ENCODE measurements around the gene BCAT1. TPM values are rescaled to one million over a fixed set of nuclear protein-coding genes. Genes with fewer than 3 reads are reported as not detected.

BCAT1 gene
- total and polyA plus RNA-seq, 2 of the 8 experiments (the other 6 are each of a cell fraction or from before 2014, with no cell fraction given): 19.7 to 263 TPM

DNA sequence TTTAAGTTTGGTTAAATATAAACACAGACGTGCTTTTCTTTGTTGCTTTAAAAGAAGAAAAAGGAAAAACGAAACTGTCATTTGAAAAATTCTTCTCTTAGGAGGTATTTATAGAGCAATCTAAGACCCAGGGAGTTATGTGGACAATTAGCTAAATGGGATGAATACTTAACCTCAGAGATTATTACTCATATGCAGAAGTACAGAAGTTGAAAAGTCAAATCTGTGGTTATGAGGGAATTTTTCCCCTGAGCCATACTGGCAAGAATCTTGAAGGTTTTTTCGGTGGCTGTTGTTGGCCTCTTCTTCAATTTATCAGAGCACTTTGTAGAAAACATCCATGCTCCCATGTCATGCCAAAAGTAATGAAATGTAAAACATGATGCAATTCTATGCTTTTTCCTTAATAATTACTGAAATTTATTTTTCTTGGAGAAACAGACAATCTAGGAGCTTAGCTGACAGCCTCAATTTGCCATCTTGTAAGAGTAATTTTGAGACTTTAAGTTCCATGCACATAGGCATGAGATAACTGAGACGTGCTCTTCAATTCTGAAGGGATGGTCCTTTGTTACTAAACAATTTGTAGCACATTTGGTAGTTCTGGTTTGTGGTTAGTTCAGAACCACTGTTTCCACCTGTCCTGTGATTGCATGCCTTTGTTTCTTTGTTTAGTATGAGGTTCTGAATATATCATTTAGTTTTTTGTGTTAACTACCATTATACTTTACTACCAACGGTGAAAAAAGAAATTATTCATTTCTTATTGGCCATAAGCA is 126.6 kb downstream of the BCAT1 start:
- H3K9ac ChIP-seq (replicated peaks in 1 of 4; ENCODE audit: extremely low read depth in 1 of 4, low read depth in 3 of 4, low read length in 3 of 4): no peak overlapping the region
- no peak overlapping the region for H2BK120ac ChIP-seq (replicated peaks; ENCODE audit: low read depth, low read length)
- H3K79me2 ChIP-seq (ENCODE audit: control insufficient read depth in 1 of 2, insufficient read depth in 2 of 2, low read length in 2 of 2): no peaks in the 10 kb centered on the region
- H3K4me2 ChIP-seq (ENCODE audit: insufficient read depth in 1 of 2, low read depth in 2 of 2, low read length in 2 of 2): no peak overlapping the region
- DNase-seq (ENCODE audit: low read depth in 1 of 2, low spot score in 2 of 2) (no peak), FAIRE-seq (peak; percentile 48)
- no peak overlapping the region for H2BK15ac ChIP-seq (ENCODE audit: low read length)
- 87% methylated on average over 5 of the region's 5 CpGs; no CpG with 5 or more reads in 1 of the 2 experiments for WGBS, 2 experiments (ENCODE audit: extremely low coverage in 1 of 2, insufficient coverage in 1 of 2, insufficient read length in 1 of 2, insufficient replicate concordance in 2 of 2, low coverage in 1 of 2, low lambda C conversion rate in 2 of 2, missing lambda C conversion rate in 1 of 2)
- no peaks in the 10 kb centered on the region for H3K23me2 ChIP-seq (ENCODE audit: low read depth, low read length)
- no peak overlapping the region for H2BK12ac ChIP-seq (ENCODE audit: low read depth, low read length)
- H3K18ac ChIP-seq (ENCODE audit: extremely low read depth, low read length): no peak overlapping the region
- no peak overlapping the region for H2AFZ ChIP-seq (ENCODE audit: low read length)
- no peak overlapping the region for H4K8ac ChIP-seq (ENCODE audit: extremely low read depth, insufficient read depth, low read length)
- ChIA-PET CTCF (ENCODE audit: partially characterized antibody) (no interaction called here), POLR2A (ENCODE audit: partially characterized antibody) (interaction anchor here (0.6 kb wide), 1 partner anchor 13 kb away, joined by 3 read pairs; no protein-coding TSS in a partner anchor)
- H4K5ac ChIP-seq (ENCODE audit: insufficient read length, low read depth, low read length): no peak overlapping the region
- no peak overlapping the region for H3K23ac ChIP-seq (ENCODE audit: insufficient read length)
- no peaks in the 10 kb centered on the region for H3K9me3 ChIP-seq (ENCODE audit: insufficient read depth in 2 of 2, low read depth in 1 of 2, low read length in 1 of 2)
- H3K4ac ChIP-seq (replicated peaks; ENCODE audit: insufficient read length, low read depth, low read length): no peak overlapping the region
- no peaks in the 10 kb centered on the region for H3K79me1 ChIP-seq (ENCODE audit: low read depth, low read length)
- no peak overlapping the region for H2BK5ac ChIP-seq (ENCODE audit: low read depth, low read length)
- H3K27me3 ChIP-seq (replicated peaks in 1 of 4; ENCODE audit: control insufficient read depth in 3 of 4, extremely low read depth in 1 of 4, insufficient read depth in 3 of 4, low read length in 3 of 4): no peaks in the 10 kb centered on the region
- H3K36me3 ChIP-seq (ENCODE audit: control insufficient read depth in 2 of 4, insufficient read depth in 4 of 4, low read length in 3 of 4): peaks cover 6 to 75% (median 30%) of the 10 kb centered on the region in 4 experiments; a peak in 7 of 8 replicates
- no peak overlapping the region for H3K4me3 ChIP-seq (ENCODE audit: extremely low read depth in 1 of 4, insufficient read depth in 2 of 4, low read depth in 3 of 4, low read length in 4 of 4)
- peaks cover 0 to 1% of the 10 kb centered on the region in 2 experiments for H4K20me1 ChIP-seq (replicated peaks in 1 of 2; ENCODE audit: control insufficient read depth in 1 of 2, insufficient read depth in 2 of 2, low read length in 2 of 2)
- no peak overlapping the region for H3K56ac ChIP-seq (replicated peaks; ENCODE audit: insufficient read length, low read depth, low read length)
- H3K4me1 ChIP-seq (replicated peaks in 1 of 4; ENCODE audit: control insufficient read depth in 3 of 4, insufficient read depth in 4 of 4, low read length in 3 of 4): no peaks in the 10 kb centered on the region
- H4K91ac ChIP-seq (replicated peaks; ENCODE audit: insufficient read length, low read length): no peak overlapping the region
- no peak overlapping the region for H3K14ac ChIP-seq (ENCODE audit: insufficient read length)
- no peak overlapping the region for H2AK5ac ChIP-seq (ENCODE audit: low read depth, low read length)
- no peak overlapping the region for H3K27ac ChIP-seq (ENCODE audit: low read depth, low read length)
- no peak overlapping the region for H2BK20ac ChIP-seq (ENCODE audit: low read length)
- no peak for TF ChIP-seq SIN3A (conservative IDR thresholded peaks at IDR 0.05 in 1 of 2, IDR thresholded peaks at IDR 0.05 in 1 of 2; ENCODE audit: low read depth in 1 of 2, low read length in 2 of 2)
- TF ChIP-seq RFX5 (IDR thresholded peaks at IDR 0.05; ENCODE audit: borderline replicate concordance, low read depth, low read length): no peak
- no peak for TF ChIP-seq POU5F1 (IDR thresholded peaks at IDR 0.05; ENCODE audit: low read depth, low read length)
- TF ChIP-seq POLR2AphosphoS5 (IDR thresholded peaks at IDR 0.05; ENCODE audit: low read depth, low read length): no peak
- no peak for TF ChIP-seq RAD21 (IDR thresholded peaks at IDR 0.05 in 1 of 2, conservative IDR thresholded peaks at IDR 0.05 in 1 of 2; ENCODE audit: low read depth in 2 of 2, low read length in 2 of 2)
- no peak for TF ChIP-seq YY1 (IDR thresholded peaks at IDR 0.05; ENCODE audit: low read depth, low read length)
- TF ChIP-seq, protein P1, sequence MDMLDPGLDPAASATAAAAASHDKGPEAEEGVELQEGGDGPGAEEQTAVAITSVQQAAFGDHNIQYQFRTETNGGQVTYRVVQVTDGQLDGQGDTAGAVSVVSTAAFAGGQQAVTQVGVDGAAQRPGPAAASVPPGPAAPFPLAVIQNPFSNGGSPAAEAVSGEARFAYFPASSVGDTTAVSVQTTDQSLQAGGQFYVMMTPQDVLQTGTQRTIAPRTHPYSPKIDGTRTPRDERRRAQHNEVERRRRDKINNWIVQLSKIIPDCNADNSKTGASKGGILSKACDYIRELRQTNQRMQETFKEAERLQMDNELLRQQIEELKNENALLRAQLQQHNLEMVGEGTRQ (IDR thresholded peaks at IDR 0.05; ENCODE audit: low read length): no peak
- TF ChIP-seq BACH1 (IDR thresholded peaks at IDR 0.05; ENCODE audit: low read length): no peak
- no peak for TF ChIP-seq SAP30 (IDR thresholded peaks at IDR 0.05; ENCODE audit: insufficient read depth, insufficient replicate concordance, low read length)
- no peak for TF ChIP-seq EGR1 (IDR thresholded peaks at IDR 0.05; ENCODE audit: borderline replicate concordance, low read depth, low read length)
- TF ChIP-seq TAF1 (IDR thresholded peaks at IDR 0.05; ENCODE audit: low read depth, low read length): no peak
- no peak for TF ChIP-seq SP4 (IDR thresholded peaks at IDR 0.05; ENCODE audit: low read length)

Data from H1 (cell line).